CMK (cell line): ENCODE results near the gene CTXND1.

ENCODE experiments used
- DNase-seq: peaks from one replicate; pipeline ENCODE4 v3.0.0-alpha.2; 2010; ENCODE audit warnings: low read depth

CTXND1 gene

GRCh38 chr15:80259942-80260510 is 8.0 kb upstream of the CTXND1 start:
- no peak for DNase-seq

DNA sequence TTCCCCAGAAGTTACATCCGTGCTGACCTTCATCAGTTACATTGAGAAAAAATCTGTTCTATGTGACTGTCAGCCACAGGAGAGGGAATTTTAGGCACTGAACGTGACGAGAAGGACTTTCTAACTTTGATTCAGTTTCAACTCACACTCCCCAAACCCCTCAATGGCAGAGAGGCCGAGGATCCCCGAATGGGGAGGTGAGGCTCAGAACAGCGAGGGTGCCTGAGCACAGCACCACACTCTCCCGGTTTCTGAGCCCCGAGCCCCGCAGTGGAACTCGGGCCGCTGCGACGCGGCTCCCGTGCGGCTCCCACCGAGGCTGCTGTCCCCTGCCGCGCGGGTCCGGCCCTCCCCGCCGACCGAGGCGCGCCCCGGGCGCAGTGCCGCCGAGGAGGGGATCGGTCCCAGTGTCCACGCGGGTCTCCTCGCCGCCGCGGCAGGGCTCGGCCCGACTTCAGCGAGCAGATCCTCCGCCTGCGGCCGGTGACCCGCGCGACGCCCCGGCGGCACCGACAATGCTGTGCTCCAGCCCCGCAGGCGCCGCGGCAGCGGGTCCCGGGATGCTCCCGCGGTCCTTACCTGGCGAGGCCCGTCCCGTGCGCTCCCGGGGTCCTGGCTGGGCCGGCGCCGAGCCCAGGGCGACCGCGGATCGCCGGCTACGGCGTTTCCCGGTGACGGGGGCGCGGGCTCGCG is 439 bp downstream of the CTXND1 start:
- no peak for DNase-seq

- DNase-seq: no peak
Observed at GRCh38 chr15:80250614-80251427, 1.2 kb downstream of the CTXND1 start.

GRCh38 chr15:80249973-80250372 is 2.0 kb downstream of the CTXND1 start:
- no peak for DNase-seq

DNA sequence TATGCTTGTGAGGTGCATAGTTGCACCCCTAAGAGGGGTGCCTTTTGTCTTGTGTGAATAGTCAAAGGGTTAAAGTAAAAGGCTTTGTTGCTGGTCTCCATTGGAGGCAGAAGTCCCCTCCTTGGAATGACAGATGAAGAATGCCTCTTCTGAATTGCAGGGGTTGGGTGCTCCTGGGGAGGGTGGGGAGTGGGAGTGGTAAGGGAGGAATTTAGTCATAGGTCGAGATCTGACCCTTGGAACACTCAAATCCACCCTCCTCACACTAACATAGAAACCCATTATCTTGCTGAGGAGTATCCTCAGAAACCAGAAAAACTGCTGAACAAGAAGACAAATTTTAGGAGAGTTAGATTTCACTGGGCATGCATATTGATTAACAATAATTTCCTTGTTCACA is 4.7 kb downstream of the CTXND1 start:
- DNase-seq: no peak

DNA sequence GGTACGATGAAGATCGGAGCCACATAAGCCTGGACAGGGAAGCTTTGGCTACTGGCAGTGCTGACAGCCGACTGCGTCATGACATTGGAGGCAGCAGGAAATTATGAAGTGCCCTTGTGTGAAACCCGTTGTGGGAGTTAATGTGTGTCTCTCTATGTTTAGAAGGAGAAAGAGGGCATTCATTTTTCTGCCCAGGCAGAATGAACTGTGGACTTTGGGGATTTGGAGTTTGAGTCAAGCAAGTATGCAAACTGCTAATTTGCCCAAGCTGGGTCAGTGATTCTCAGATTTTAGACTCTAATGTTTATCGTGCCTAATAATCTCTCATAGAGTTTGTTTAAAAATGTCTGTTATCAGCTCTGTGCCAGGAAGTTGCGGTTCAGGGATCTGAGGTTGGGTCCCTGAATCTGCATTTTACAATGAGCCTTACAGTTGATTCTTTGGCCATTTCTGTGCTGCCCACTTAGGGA is 5.6 kb downstream of the CTXND1 start:
- DNase-seq: no peak

DNA sequence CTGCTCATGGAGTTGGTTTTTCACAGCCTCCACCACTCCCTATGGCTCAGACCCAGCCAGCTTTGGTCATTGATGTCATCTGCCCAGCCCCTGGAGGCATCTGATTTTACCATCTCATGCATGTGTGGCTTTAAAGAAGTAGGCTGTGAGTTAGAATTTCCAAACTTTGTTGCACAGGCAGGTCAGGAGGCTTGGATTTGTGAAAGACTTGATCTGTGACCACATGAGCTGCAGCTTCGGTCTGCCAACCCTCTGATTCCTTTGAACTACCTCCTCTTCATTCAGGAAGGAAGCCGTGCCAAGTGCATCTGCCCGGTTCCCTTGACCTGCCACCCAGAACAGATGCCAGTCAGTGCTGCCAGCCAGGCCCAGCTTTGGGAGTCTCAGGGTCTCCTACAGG is 9.2 kb downstream of the CTXND1 start:
- no peak for DNase-seq

DNA sequence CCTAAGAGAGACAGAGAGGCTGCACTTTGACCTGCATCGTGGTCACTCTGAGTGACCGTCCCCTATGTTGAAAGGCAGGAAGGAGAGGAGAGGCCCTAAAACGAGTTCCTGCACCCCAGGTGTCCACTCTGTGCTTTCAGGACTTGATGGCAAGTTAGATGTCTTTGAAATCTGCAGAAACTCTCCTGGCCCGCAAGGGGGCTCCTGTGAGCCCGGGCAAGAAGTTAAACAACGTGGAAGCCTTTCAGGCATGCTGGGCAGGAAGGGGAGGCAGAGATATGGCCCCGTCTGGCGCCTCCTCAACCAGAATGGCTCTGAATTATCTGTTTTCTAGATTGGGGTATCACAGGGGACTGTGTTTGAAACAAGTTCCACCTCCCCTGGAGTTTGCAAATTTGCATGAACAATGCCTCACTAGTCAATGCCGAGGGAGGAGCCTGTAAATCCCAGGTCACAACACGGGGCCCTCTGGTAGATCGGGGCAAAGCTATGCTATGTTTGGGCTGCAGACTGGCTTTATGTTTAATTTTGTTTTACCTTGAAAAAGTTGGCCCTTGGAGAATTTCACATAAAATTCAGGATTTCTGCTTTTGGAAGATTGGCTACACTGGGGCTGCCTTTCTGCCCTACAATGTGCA is 9.8 kb downstream of the CTXND1 start:
- peak; percentile 17 for DNase-seq

GRCh38 chr15:80241508-80241907 is 10.5 kb downstream of the CTXND1 start:
- no peak for DNase-seq

DNA sequence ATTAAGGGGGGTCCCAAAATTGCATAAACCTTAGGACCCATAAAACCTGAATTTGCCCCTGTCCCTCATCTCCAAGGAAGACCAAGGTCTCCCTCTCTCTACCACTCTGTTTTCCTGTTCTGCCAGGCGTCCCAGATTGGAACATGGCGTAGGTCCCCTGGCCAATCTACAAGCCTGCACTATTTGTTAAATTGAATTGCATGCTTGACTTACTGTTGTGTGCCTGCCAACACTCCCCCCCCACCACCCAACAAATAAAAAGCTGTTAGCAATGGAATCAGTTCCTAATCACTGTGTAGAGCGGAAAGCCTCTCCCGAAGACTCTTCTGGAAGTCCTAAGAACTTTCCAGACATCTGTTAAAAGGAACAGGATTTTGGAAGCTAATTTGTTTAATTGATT is 11.7 kb downstream of the CTXND1 start:
- no peak for DNase-seq

DNA sequence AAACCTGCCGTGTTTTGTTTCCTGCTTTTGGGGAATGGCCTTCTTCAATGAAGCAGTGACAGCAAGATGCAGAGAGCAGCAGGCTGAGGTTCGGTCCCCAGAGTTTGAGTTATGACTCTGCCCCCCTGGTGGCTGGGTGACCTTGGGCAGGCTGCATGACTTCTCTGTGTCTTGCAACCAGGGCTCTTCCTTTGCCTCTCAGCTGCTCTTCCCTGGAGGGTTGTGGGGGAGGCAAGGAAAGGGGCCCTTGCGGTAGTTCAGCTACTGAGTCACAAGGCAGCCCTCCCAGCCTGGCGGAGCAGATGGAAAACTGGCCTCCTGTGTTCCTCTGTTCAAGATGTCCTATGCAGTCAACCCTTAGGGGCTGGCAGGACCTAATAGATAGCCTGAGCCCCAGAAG is 17.1 kb downstream of the CTXND1 start:
- DNase-seq: no peak

GRCh38 chr15:80233581-80233980 is 18.4 kb downstream of the CTXND1 start:
- no peak for DNase-seq

- no peak for DNase-seq
Observed at GRCh38 chr15:80231371-80231770, 20.6 kb downstream of the CTXND1 start.

DNA sequence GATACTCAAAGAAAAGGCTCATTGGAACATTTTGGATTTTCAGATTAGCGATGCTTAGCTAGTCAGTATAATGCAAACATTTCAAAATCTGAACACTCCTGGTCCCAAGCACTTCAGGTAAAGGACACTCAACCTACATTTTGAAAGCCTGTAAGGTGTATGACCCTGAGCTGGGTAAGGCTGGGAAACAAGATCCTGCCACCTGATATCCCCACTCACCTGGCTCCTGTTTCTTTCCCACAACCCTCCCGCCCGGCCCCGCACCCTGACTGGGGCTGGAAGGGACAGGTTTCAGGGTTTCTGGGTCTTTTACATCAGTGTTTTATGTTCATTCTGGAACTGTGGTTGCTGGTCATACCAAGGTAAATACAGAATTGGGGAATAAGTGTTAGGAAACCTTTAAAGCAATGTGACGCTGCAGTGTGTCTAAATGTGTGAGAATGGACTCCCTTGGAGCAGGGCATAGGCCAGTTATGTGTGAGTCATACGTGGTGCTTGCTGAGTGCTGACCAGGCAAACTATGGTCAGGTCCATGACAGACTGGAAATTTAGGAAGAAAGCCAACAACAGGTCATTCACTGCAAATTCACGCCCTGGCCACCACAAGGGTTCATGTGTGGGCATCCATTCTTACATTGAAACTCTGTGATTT is 22.9 kb downstream of the CTXND1 start:
- DNase-seq: no peak

DNA sequence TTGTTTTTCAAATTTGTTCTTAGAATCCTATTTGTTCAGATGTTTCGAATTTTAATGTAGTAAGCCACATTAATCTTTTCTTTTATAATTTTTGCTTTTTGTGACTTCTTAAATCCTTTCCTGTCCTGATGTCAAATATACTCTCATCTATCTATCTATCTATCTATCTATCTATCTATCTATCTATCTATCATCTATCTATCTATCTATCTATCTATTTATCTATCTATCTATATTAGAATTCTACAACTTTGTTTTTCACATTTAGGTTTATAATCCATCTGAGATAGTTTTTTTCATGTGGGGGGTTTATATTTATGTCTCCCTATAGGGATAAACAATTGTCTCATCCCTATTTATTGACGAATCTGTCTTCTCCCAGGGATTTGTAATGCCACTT is 32.1 kb downstream of the CTXND1 start:
- DNase-seq: no peak

GRCh38 chr15:80217327-80217900 is 34.6 kb downstream of the CTXND1 start:
- no peak for DNase-seq

GRCh38 chr15:80216911-80217310 is 35.1 kb downstream of the CTXND1 start:
- no peak for DNase-seq

- no peak for DNase-seq
Observed at GRCh38 chr15:80216141-80216540, 35.9 kb downstream of the CTXND1 start.

GRCh38 chr15:80214910-80215309 is 37.1 kb downstream of the CTXND1 start:
- DNase-seq: no peak

DNA sequence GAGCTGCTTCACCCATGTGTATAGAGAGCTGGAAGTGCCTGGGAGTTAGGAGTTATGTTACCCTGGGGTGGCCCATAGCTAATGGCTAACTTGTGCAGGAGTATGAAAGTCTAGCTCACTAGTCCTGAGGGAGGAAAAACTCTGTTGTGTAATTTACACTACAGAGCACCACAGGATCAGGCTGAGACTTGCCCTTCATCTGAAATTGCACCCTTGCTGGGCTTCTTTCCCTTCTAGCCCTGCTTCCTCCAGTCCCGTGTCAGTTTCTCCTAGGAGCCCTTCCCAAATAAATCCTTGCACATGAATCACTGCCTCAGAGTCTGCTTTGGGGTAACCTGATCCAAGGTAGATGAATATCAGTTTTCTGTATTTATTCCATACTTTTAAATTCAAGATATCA is 40.0 kb downstream of the CTXND1 start:
- no peak for DNase-seq

DNA sequence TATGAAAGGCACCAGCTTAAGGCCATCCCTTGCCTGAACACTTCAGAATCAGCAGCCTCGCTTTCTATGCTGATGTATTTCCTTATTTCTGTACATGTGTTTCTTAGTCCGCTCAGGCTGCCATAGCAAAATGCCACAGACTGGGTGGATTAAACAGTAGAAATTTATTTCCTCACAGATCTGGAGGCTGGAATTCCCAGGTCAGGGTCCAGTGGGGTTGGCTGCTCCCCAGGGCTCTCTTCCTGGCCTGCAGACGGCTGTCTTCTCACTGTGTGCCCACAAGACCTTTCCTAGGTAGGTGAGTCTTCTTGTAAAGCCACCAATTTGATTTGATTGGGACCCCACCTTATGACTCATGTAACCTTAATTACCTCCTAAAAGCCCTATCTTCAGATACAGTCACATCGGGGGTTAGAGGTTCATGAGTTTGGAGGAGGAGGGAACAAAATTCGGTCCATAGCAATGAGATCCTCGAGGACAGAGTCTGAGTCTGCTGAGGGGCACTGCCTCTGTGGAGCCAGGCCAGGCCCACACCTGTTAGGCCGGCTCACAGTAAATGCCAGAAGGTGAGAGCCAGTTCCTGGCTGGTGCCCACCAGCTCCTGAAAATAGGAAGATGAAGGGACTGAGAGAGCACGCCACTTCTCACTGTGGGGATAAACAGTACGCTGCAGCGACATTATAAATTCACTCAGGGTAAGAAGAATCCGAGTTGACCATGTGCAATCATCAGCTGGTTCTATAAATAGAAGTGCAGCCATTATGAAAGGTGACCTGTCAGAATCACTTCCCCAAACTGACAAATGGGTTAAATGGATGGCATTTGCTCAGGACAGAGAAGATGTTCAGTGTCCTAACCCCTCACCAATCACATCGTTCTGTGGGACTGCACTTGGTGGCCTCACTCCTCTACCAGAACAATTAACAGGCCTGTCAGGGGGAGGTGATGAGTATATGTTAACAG is 41.1 kb downstream of the CTXND1 start:
- no peak for DNase-seq
